Esophagus muscularis mucosa (tissue), 4 donors: ENCODE results near the gene EFEMP2.

Experiments used
- CTCF ChIP-seq, 3 experiments: fragments of 200-600 bp in 2 of 3; fragments of 450-650 bp in 1 of 3; sonication (generic) in 2 of 3; IDR thresholded peaks; one replicate each; pipeline ENCODE4 v1.5.1; 2017 to 2019; ENCODE audit warnings: antibody characterized with exemption in 3 of 3, mild to moderate bottlenecking in 2 of 3, moderate library complexity in 1 of 3
- EP300 ChIP-seq: sonication (generic); formaldehyde crosslinking; IDR thresholded peaks from one replicate; pipeline ENCODE4 v1.6.1; 2017; ENCODE audit warnings: antibody characterized with exemption
- POLR2A ChIP-seq: fragments of 450-650 bp; IDR thresholded peaks from one replicate; pipeline ENCODE4 v1.6.1; 2017; ENCODE audit warnings: antibody characterized with exemption, moderate library complexity, mild to moderate bottlenecking, low read depth
- POLR2AphosphoS5 ChIP-seq, 2 donors: sonication (generic); formaldehyde crosslinking; IDR thresholded peaks; one replicate each; pipeline ENCODE4 v1.6.1; 2017; ENCODE audit warnings: antibody characterized with exemption in 2 of 2

- TF ChIP-seq POLR2A (peak; percentile 60), POLR2AphosphoS5 (IDR thresholded peaks at IDR 0.05) (peak; percentile 82 to 89), CTCF (IDR thresholded peaks at IDR 0.05) (peak in 1 of 3 experiments; percentile 36), EP300 (no peak)
Measured at GRCh38 chr11:65919141-65919572, 46.6 kb upstream of the EFEMP2 start, which contains the start of gene DRAP1.
